Astrocyte (in vitro differentiated cells and primary cell): ENCODE results near the gene COL19A1. TPM values are rescaled to one million over a fixed set of nuclear protein-coding genes. Genes with fewer than 3 reads are reported as not detected.

Experiments
- DNase-seq: peaks from one replicate; pipeline ENCODE4 v3.0.0-alpha.2; 2010; ENCODE audit warnings: low read depth
- FAIRE-seq: peaks from 2 replicates; lab custom pipeline; 2011; peaks lifted over from hg19 to GRCh38; lab: Jason Lieb, UNC
- H2AFZ ChIP-seq: 2 replicates; pipeline ENCODE4 v1.6.0; 2012; ENCODE audit warnings: low read depth, low read length, inconsistent platforms
- H3K27ac ChIP-seq: 2 replicates; pipeline ENCODE4 v1.5.1; 2011; ENCODE audit warnings: low read depth, low read length, inconsistent platforms
- H3K27me3 ChIP-seq: 2 replicates; pipeline ENCODE4 v1.6.0; 2011; ENCODE audit warnings: low read length, inconsistent platforms; ENCODE audit not compliant: insufficient read depth
- H3K36me3 ChIP-seq: 2 replicates; pipeline ENCODE4 v1.5.1; 2011; ENCODE audit warnings: low read length, inconsistent platforms; ENCODE audit not compliant: insufficient read depth
- H3K4me1 ChIP-seq: 2 replicates; pipeline ENCODE4 v1.5.1; 2011; ENCODE audit warnings: low read length, inconsistent platforms; ENCODE audit not compliant: insufficient read depth
- H3K4me2 ChIP-seq: 2 replicates; pipeline ENCODE4 v1.6.0; 2012; ENCODE audit warnings: low read length, inconsistent platforms
- H3K4me3 ChIP-seq: 2 replicates; pipeline ENCODE4 v1.5.1; 2011; ENCODE audit warnings: low read depth, mild to moderate bottlenecking, low read length, inconsistent platforms; ENCODE audit not compliant: insufficient read depth
- H3K79me2 ChIP-seq: 2 replicates; pipeline ENCODE4 v1.6.0; 2012; ENCODE audit warnings: mild to moderate bottlenecking, low read length, inconsistent platforms; ENCODE audit not compliant: insufficient read depth
- H3K9ac ChIP-seq: 2 replicates; pipeline ENCODE4 v1.6.0; 2012; ENCODE audit warnings: mild to moderate bottlenecking, low read length, inconsistent platforms
- H3K9me3 ChIP-seq: 2 replicates; pipeline ENCODE4 v1.5.1; 2012; ENCODE audit warnings: low read depth, mild to moderate bottlenecking, low read length, inconsistent platforms; ENCODE audit not compliant: insufficient read depth
- H4K20me1 ChIP-seq: 2 replicates; pipeline ENCODE4 v1.6.0; 2012; ENCODE audit warnings: low read length, inconsistent platforms; ENCODE audit not compliant: insufficient read depth
- H3K27ac Mint-ChIP-seq: one replicate; pipeline ENCODE4 v1.8.0; 2021; ENCODE audit warnings: mild to moderate bottlenecking, mixed read lengths; ENCODE audit not compliant: unreplicated experiment
- H3K27me3 Mint-ChIP-seq: one replicate; pipeline ENCODE4 v1.8.0; 2021; ENCODE audit warnings: low read depth, mixed read lengths; ENCODE audit not compliant: unreplicated experiment
- H3K36me3 Mint-ChIP-seq: one replicate; pipeline ENCODE4 v1.8.0; 2021; ENCODE audit warnings: low read depth, mixed read lengths; ENCODE audit not compliant: unreplicated experiment
- H3K4me1 Mint-ChIP-seq: one replicate; pipeline ENCODE4 v1.8.0; 2021; ENCODE audit warnings: low read depth, mixed read lengths; ENCODE audit not compliant: unreplicated experiment
- H3K4me3 Mint-ChIP-seq: one replicate; pipeline ENCODE4 v1.8.0; 2021; ENCODE audit warnings: mild to moderate bottlenecking, moderate library complexity, mixed read lengths; ENCODE audit not compliant: unreplicated experiment
- H3K9me3 Mint-ChIP-seq: one replicate; pipeline ENCODE4 v1.8.0; 2021; ENCODE audit warnings: mild to moderate bottlenecking, mixed read lengths; ENCODE audit not compliant: unreplicated experiment
- CTCF ChIP-seq: IDR thresholded peaks from 2 replicates; pipeline ENCODE4 v1.5.1; 2011; ENCODE audit warnings: low read depth, mild to moderate bottlenecking, inconsistent platforms, low read length, moderate library complexity; ENCODE audit not compliant: insufficient read depth
- EZH2 ChIP-seq: IDR thresholded peaks from 2 replicates; pipeline ENCODE4 v1.6.1; 2012; ENCODE audit warnings: mild to moderate bottlenecking, low read length, inconsistent platforms; ENCODE audit not compliant: insufficient read depth
- total RNA-seq: library from RNA; stranded (reverse); gene quantifications from 2 replicates; pipeline ENCODE4 v1.2.1, GENCODE V29; 2021

Gene COL19A1
- total RNA-seq, 1 donor from 2014 or later, result 0.18 TPM

DNA sequence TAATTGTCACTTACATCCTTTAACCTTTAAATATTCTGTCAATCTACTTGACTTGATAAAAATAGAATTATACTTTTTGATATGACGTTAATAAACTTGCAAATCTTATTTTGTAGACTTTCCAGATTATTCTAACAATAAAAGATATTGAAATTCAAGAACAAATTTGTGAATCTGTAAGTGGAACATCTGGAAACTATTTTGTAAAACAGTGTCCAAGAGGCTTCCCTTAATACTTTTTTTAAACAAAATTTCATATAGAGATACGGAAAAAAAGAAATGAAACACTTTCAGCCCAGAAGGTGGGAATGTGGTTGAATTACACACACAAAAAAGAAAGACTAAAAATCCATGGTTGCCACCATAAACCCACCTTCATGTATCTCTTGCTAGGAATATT, 174.4 kb downstream of the COL19A1 start:
- Mint-ChIP-seq H3K27me3 (no peaks in the 10 kb centered on the region), H3K4me3 (no peak overlapping the region), H3K9me3 (no peaks in the 10 kb centered on the region), H3K4me1 (no peaks in the 10 kb centered on the region), H3K27ac (no peak overlapping the region), H3K36me3 (no peaks in the 10 kb centered on the region)
- H3K9me3 ChIP-seq, result no peaks in the 10 kb centered on the region
- H3K9ac ChIP-seq, result no peak overlapping the region
- FAIRE-seq, result no peak
- no peak overlapping the region for H3K4me3 ChIP-seq
- no peaks in the 10 kb centered on the region for H3K79me2 ChIP-seq
- no peaks in the 10 kb centered on the region for H4K20me1 ChIP-seq
- no peaks in the 10 kb centered on the region for H3K4me1 ChIP-seq
- no peaks in the 10 kb centered on the region for H3K36me3 ChIP-seq
- H3K4me2 ChIP-seq, result no peak overlapping the region
- H2AFZ ChIP-seq, result no peak overlapping the region
- TF ChIP-seq CTCF (no peak), EZH2 (no peak)
- DNase-seq, result no peak
- no peaks in the 10 kb centered on the region for H3K27me3 ChIP-seq
- no peak overlapping the region for H3K27ac ChIP-seq

- no peak overlapping the region for H3K4me2 ChIP-seq
- no peaks in the 10 kb centered on the region for H3K4me1 ChIP-seq
- H3K36me3 ChIP-seq, result no peaks in the 10 kb centered on the region
- H3K9ac ChIP-seq, result no peak overlapping the region
- FAIRE-seq, result no peak
- no peaks in the 10 kb centered on the region for H3K9me3 Mint-ChIP-seq
- H3K36me3 Mint-ChIP-seq, result no peaks in the 10 kb centered on the region
- H3K27ac Mint-ChIP-seq, result no peak overlapping the region
- no peaks in the 10 kb centered on the region for H3K4me1 Mint-ChIP-seq
- TF ChIP-seq CTCF (no peak), EZH2 (no peak)
- no peak overlapping the region for H3K27ac ChIP-seq
- H3K79me2 ChIP-seq, result no peaks in the 10 kb centered on the region
- no peak overlapping the region for H3K4me3 ChIP-seq
- DNase-seq, result no peak
- no peak overlapping the region for H2AFZ ChIP-seq
- H3K27me3 ChIP-seq, result no peaks in the 10 kb centered on the region
- no peaks in the 10 kb centered on the region for H3K27me3 Mint-ChIP-seq
- no peak overlapping the region for H3K4me3 Mint-ChIP-seq
- no peaks in the 10 kb centered on the region for H4K20me1 ChIP-seq
- no peaks in the 10 kb centered on the region for H3K9me3 ChIP-seq
Observed at GRCh38 chr6:70041411-70041810, 175.1 kb downstream of the COL19A1 start.

- Mint-ChIP-seq H3K27ac (no peak overlapping the region), H3K4me1 (no peaks in the 10 kb centered on the region), H3K36me3 (no peaks in the 10 kb centered on the region), H3K9me3 (no peaks in the 10 kb centered on the region), H3K4me3 (no peak overlapping the region), H3K27me3 (no peaks in the 10 kb centered on the region)
- FAIRE-seq, result no peak
- Histone ChIP-seq H3K9ac (no peak overlapping the region), H2AFZ (no peak overlapping the region), H3K4me1 (no peaks in the 10 kb centered on the region), H3K36me3 (no peaks in the 10 kb centered on the region), H3K4me3 (no peak overlapping the region), H4K20me1 (no peaks in the 10 kb centered on the region), H3K79me2 (no peaks in the 10 kb centered on the region), H3K27ac (no peak overlapping the region), H3K4me2 (no peak overlapping the region), H3K9me3 (no peaks in the 10 kb centered on the region), H3K27me3 (no peaks in the 10 kb centered on the region)
- TF ChIP-seq EZH2, result no peak
- no peak for TF ChIP-seq CTCF
- DNase-seq, result no peak
Observed at GRCh38 chr6:70045413-70045812, 179.1 kb downstream of the COL19A1 start.
